ENCODE results near the gene CDHR1.

DNA sequence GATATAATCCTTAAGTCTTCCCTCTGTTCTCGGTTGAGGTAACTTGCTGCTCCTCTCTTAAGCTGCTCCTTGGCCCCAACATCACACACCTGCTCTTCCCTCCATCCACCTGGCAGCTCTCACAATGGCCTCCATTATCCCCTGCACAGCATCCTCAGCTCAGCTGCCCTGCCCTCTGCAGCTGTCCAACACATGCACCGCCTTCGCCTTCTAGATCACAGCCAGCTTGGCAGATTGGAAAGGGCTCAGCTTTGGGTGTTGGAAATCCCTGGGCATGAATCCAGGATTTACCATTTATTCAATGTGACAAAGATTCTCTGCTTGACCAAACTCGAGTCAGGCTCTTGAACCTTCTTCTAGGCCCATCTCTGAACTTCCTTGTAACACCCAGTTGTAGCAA, 71.1 kb downstream of the CDHR1 start:
- TF ChIP-seq, protein P1, sequence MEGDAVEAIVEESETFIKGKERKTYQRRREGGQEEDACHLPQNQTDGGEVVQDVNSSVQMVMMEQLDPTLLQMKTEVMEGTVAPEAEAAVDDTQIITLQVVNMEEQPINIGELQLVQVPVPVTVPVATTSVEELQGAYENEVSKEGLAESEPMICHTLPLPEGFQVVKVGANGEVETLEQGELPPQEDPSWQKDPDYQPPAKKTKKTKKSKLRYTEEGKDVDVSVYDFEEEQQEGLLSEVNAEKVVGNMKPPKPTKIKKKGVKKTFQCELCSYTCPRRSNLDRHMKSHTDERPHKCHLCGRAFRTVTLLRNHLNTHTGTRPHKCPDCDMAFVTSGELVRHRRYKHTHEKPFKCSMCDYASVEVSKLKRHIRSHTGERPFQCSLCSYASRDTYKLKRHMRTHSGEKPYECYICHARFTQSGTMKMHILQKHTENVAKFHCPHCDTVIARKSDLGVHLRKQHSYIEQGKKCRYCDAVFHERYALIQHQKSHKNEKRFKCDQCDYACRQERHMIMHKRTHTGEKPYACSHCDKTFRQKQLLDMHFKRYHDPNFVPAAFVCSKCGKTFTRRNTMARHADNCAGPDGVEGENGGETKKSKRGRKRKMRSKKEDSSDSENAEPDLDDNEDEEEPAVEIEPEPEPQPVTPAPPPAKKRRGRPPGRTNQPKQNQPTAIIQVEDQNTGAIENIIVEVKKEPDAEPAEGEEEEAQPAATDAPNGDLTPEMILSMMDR (IDR thresholded peaks at IDR 0.05; ENCODE audit: poor library complexity, severe bottlenecking): no peak
- no peak for TF ChIP-seq REST (IDR thresholded peaks at IDR 0.05; ENCODE audit: borderline replicate concordance)
- TF ChIP-seq POLR2AphosphoS5 (IDR thresholded peaks at IDR 0.05): no peak
- no peak for TF ChIP-seq SMC3 (conservative IDR thresholded peaks at IDR 0.05; ENCODE audit: poor library complexity)
